Ramos (cell line): ENCODE data around the gene HAS3.

Source experiments
- in situ Hi-C: fragments of 300-500 bp; cut with MboI; formaldehyde crosslinking; loops from one replicate; pipeline ENCODE4 v1.14.3; 2022; ENCODE audit warnings: low sequenced_read_pairs; ENCODE audit not compliant: unreplicated experiment

The HAS3 gene

GRCh38 chr16:69088684-69089083, 16.8 kb upstream of the HAS3 start:
- in situ Hi-C loops, result no loop called here

GRCh38 chr16:69089091-69089910, 16.2 kb upstream of the HAS3 start:
- in situ Hi-C loops, result no loop called here

GRCh38 chr16:69093974-69094373, 11.5 kb upstream of the HAS3 start:
- in situ Hi-C loops, result no loop called here

GRCh38 chr16:69094501-69094900, 11.0 kb upstream of the HAS3 start:
- in situ Hi-C loops, result no loop called here

- in situ Hi-C loops, result no loop called here
These were observed 10.3 kb upstream of the HAS3 start for GRCh38 chr16:69095193-69095592.

- in situ Hi-C loops, result loop anchor here (10.0 kb wide), 1 partner anchor 575 kb away; no protein-coding TSS in a partner anchor
These were observed 5.3 kb upstream of the HAS3 start for GRCh38 chr16:69100071-69100691.

- in situ Hi-C loops, result loop anchor here (10.0 kb wide), 1 partner anchor 582 kb away; no protein-coding TSS in a partner anchor
These were observed 1.2 kb downstream of the HAS3 start for GRCh38 chr16:69106491-69107315.

GRCh38 chr16:69107316-69107962, 2.0 kb downstream of the HAS3 start:
- in situ Hi-C loops, result loop anchor here (10.0 kb wide), 1 partner anchor 583 kb away; no protein-coding TSS in a partner anchor

GRCh38 chr16:69108064-69108904, 2.8 kb downstream of the HAS3 start:
- in situ Hi-C loops, result loop anchor here (10.0 kb wide), 1 partner anchor 583 kb away; no protein-coding TSS in a partner anchor

- in situ Hi-C loops, result loop anchor here (10.0 kb wide), 1 partner anchor 584 kb away; no protein-coding TSS in a partner anchor
These were observed 3.4 kb downstream of the HAS3 start for GRCh38 chr16:69108905-69109252.

GRCh38 chr16:69109486-69110270, 4.2 kb downstream of the HAS3 start:
- in situ Hi-C loops, result loop anchor here (10.0 kb wide), 1 partner anchor 585 kb away; no protein-coding TSS in a partner anchor

- in situ Hi-C loops, result no loop called here
These were observed 5.0 kb downstream of the HAS3 start for GRCh38 chr16:69110406-69110805.

- in situ Hi-C loops, result no loop called here
These were observed 5.9 kb downstream of the HAS3 start for GRCh38 chr16:69111216-69111875.

GRCh38 chr16:69111876-69112230, 6.4 kb downstream of the HAS3 start:
- in situ Hi-C loops, result no loop called here

- in situ Hi-C loops, result no loop called here
These were observed 7.1 kb downstream of the HAS3 start for GRCh38 chr16:69112285-69113129.

- in situ Hi-C loops, result no loop called here
These were observed 7.8 kb downstream of the HAS3 start for GRCh38 chr16:69113216-69113615.

GRCh38 chr16:69114346-69114975, 9.0 kb downstream of the HAS3 start:
- in situ Hi-C loops, result no loop called here
